ENCODE results near the gene C10orf90.

C10orf90 gene

DNA sequence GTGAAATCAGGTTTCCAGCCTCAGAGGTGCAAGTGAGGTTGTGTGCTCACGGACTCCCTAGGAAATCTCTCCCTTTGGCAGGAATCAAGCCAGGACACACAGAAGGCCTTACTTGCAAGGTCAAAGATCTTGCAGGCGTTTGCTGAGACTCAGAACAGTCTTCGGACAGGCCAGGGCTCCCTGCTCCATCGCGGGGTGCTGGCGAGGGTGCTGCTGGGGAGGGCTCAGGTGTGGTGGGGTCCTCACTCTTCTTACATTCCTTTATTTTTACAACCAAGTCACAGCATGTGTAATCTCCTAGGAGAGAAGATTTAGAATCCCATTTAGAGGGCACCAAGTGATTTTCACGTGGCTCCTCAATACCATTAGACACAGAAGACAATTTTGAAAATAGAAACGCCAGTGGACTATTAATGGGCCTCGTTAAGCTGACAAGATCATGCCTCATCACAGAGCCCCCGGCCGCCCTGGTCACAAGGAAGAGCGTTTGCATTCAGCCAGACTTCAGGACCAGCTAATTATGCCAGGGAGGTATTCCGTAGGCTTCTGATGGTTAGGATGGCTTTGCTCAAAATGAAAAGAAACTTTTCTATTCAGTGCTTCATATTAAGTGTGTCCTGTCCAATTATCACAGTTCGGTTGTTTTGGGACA is 209.1 kb downstream of the C10orf90 start:
- no peak overlapping the region for H3K4me3 ChIP-seq (ENCODE audit: low read depth, low read length)
- TF ChIP-seq, protein P1, sequence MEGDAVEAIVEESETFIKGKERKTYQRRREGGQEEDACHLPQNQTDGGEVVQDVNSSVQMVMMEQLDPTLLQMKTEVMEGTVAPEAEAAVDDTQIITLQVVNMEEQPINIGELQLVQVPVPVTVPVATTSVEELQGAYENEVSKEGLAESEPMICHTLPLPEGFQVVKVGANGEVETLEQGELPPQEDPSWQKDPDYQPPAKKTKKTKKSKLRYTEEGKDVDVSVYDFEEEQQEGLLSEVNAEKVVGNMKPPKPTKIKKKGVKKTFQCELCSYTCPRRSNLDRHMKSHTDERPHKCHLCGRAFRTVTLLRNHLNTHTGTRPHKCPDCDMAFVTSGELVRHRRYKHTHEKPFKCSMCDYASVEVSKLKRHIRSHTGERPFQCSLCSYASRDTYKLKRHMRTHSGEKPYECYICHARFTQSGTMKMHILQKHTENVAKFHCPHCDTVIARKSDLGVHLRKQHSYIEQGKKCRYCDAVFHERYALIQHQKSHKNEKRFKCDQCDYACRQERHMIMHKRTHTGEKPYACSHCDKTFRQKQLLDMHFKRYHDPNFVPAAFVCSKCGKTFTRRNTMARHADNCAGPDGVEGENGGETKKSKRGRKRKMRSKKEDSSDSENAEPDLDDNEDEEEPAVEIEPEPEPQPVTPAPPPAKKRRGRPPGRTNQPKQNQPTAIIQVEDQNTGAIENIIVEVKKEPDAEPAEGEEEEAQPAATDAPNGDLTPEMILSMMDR (IDR thresholded peaks at IDR 0.05; ENCODE audit: borderline replicate concordance, insufficient read depth, low read depth, low read length): no peak

DNA sequence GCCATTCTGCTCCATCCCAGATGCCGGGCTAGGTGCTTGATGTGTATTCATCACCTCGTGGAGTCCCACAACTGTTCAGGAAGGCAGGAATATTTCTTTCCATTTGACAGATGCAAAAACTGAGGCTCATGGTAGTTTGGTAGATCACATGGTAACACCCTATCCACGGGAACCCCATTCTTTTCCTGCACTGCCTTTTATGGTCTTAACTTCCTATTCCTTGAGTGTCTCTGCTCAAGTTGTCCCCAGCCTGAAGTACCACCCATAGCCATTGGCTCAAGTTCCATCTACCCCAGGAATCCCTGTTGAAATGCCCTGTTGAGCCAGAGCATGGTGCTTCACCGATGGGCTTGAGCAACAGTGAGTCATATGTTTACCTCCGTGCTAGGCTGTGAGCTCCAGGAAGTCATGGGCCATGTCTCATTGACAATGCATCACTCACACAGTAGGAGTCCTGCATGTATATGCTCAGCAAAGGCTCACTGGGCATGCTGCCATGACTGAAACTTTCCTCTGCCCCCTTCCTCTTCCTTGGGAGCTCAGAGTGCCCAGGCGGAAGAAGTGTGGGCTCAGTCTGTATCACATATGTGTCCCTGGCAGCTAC is 210.5 kb downstream of the C10orf90 start:
- no peak overlapping the region for H3K4me3 ChIP-seq (ENCODE audit: low read depth, low read length)
- TF ChIP-seq, protein P1 (IDR thresholded peaks at IDR 0.05; ENCODE audit: borderline replicate concordance, insufficient read depth, low read depth, low read length): no peak

DNA sequence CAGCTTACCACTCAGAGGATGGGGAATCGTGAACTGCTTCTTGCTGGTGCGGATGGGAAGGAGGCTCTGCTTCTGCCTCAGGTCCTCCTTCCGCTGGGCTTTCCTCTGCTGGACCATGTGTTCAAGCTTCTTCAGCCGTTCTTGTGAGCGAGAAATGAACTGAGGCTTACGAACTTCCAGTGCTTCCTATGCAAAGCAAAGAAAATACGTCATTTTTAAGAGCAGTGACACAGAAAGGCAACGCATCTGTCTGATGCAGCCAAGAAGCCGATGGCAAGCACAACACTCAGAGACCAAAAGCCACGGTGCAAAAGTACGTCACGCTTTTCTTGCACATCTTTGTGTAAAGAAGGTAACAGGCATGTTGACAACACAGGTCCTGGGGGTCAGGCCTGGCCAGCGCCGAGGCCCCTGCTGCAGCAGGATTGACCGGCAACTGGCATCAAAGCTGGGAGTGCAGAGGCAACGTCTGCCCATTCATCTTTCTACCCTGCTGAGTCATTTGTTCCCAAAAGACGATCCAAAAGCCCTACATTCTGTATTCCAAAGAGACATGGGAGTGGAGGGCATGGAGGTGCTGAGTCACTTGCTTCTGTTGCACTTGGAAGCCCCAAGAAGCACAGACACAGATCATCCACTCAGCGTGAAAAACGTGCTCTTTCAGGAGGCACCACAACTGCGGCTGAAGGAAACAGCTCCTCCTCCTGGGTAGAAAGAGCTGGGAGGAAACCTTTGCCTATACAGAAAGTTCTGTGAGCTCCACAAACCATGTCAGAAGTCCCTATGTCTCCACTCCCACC is 211.3 kb downstream of the C10orf90 start:
- H3K4me3 ChIP-seq (ENCODE audit: low read depth, low read length): no peak overlapping the region
- TF ChIP-seq, protein P1 (IDR thresholded peaks at IDR 0.05; ENCODE audit: borderline replicate concordance, insufficient read depth, low read depth, low read length): no peak

- TF ChIP-seq, protein P1 (IDR thresholded peaks at IDR 0.05; ENCODE audit: borderline replicate concordance, insufficient read depth, low read depth, low read length): no peak
- H3K4me3 ChIP-seq (ENCODE audit: low read depth, low read length): no peak overlapping the region
These were observed 212.0 kb downstream of the C10orf90 start for GRCh38 chr10:126458466-126458865.

DNA sequence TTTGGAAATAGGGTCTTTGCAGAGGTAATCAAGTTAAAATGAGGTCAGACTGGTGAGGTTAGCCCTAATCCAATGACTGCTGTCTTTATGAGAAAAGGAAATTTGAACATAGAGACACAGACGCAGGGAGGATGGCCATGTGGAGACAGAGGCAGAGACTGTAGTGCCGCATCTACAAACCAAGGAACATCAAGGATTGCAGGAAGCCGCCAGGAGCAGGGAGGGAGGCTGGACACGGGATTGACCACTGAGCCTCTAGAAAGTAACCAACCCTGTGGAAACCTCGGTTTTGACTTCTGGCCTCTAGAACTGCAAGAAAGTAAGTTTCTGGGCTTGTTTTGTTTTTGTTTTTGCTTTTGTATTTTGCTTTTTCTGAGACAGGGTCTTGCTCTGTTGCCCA is 213.9 kb downstream of the C10orf90 start:
- TF ChIP-seq, protein P1 (IDR thresholded peaks at IDR 0.05; ENCODE audit: borderline replicate concordance, insufficient read depth, low read depth, low read length): no peak
- H3K4me3 ChIP-seq (ENCODE audit: low read depth, low read length): no peak overlapping the region

DNA sequence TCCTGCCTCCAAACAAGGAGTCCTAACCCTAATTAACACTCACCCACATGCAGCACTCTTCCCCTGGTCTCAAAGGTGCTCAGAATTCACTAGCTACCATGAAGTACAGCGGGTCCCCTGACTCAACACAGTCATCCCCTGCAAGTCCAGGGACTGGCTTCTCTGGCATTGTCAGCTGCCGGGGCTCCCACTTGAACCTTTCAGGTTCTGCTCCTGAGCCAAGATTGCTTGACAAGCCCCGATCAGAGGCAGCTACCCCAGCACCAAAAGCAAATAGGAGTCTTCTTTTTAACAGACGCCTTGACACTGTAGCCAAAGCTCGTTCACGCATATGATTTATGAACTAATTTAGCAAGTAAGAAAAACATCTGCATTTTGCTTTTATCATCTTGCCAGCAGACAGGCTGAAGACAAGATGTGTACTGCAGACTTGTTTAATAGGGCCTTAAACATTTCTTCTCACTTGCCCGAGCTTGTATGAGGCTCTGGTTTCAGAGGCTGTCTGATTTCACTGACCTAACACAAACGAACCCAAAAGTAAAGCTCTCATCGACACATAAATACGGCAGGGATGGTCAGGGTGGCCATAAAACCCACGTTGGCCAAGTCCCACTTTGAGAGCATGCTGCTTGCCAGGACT is 214.6 kb downstream of the C10orf90 start:
- TF ChIP-seq, protein P1 (IDR thresholded peaks at IDR 0.05; ENCODE audit: borderline replicate concordance, insufficient read depth, low read depth, low read length): no peak
- no peak overlapping the region for H3K4me3 ChIP-seq (ENCODE audit: low read depth, low read length)

All from GM12875 (cell line).